Astrocyte of the cerebellum (primary cell): ENCODE measurements around the gene HSD17B14.

Source experiments
- DNase-seq: peaks from one replicate; pipeline ENCODE4 v3.0.0-alpha.2; 2011; ENCODE audit warnings: low read depth
- H3K4me3 ChIP-seq: 2 replicates; pipeline ENCODE4 v1.5.1; 2011; ENCODE audit warnings: mild to moderate bottlenecking, low read depth, low read length, moderate library complexity
- CTCF ChIP-seq: IDR thresholded peaks from 2 replicates; pipeline ENCODE4 v1.5.1; 2012; ENCODE audit warnings: low read length, low read depth, moderate library complexity, mild to moderate bottlenecking; ENCODE audit errors: missing control alignments
- in situ Hi-C: cut with HindIII; loops from 2 replicates; pipeline ENCODE4 v1.10.0; 2017; ENCODE audit warnings: low sequenced_read_pairs

HSD17B14 gene

GRCh38 chr19:48866692-48867091 lies 30.4 kb upstream of the HSD17B14 start:
- no peak for DNase-seq
- in situ Hi-C loops = no loop called here
- no peak for TF ChIP-seq CTCF
- no peak overlapping the region for H3K4me3 ChIP-seq

- no peak for DNase-seq
- in situ Hi-C loops = no loop called here
- no peak overlapping the region for H3K4me3 ChIP-seq
- TF ChIP-seq CTCF = no peak
Observed at GRCh38 chr19:48862827-48863226, 26.5 kb upstream of the HSD17B14 start.

- TF ChIP-seq CTCF = no peak
- no peak for DNase-seq
- H3K4me3 ChIP-seq = no peak overlapping the region
- in situ Hi-C loops = no loop called here
Observed at GRCh38 chr19:48861313-48861712, 25.0 kb upstream of the HSD17B14 start.

- TF ChIP-seq CTCF = no peak
- in situ Hi-C loops = no loop called here
- no peak for DNase-seq
- no peak overlapping the region for H3K4me3 ChIP-seq
Observed at GRCh38 chr19:48859711-48860572, 23.7 kb upstream of the HSD17B14 start.

- in situ Hi-C loops = no loop called here
- H3K4me3 ChIP-seq = no peak overlapping the region
- no peak for TF ChIP-seq CTCF
- no peak for DNase-seq
Observed at GRCh38 chr19:48858984-48859710, 22.9 kb upstream of the HSD17B14 start.

GRCh38 chr19:48856921-48857320 lies 20.6 kb upstream of the HSD17B14 start:
- in situ Hi-C loops = no loop called here
- no peak for TF ChIP-seq CTCF
- no peak overlapping the region for H3K4me3 ChIP-seq
- DNase-seq = no peak
